Activated CD4-positive, alpha-beta T cell treated with anti-CD3 and anti-CD28 coated beads for 48 hours (primary cell): ENCODE data around the gene BTBD9.

ENCODE experiments used
- DNase-seq: peaks from one replicate; pipeline ENCODE4 v3.0.0-alpha.2; 2020

BTBD9 gene

DNA sequence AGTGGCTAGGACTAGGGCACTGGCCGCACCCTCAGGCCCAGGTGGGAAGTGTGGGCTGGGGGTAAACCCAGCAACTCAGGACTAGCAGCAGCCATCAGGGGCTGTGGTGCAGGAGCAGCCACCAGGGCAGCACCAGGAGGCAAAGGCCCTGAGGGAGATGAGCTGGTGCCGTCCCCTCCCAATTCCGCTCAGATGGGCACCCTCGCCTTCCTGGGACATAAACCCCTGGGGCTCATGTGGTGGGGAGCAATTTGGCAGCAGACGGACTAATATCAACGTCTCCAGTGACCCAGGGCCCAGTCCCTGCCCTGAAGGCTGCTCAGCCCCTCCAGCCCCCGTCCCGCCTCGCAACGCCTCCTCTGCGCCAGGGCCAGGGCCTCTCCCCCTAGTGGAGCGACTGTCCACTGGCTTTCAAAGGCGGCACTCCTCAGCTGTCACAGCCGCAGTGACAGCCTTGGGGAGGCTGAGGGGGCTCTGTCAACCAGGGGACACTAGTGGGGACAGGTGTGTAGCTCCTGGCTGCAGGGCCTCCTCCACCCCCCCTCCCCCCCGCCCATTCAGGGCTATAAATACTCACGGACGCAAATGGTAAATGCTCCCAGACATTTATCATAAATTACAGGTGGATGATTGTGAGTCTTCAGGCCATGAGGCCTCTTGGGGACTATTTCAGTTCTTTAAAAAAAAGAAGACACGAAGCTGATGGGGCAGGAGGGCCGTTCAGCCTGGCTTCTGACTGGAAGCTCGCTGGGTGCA lies 470.3 kb downstream of the BTBD9 start:
- DNase-seq: no peak

- DNase-seq: no peak
Measured at GRCh38 chr6:38168699-38169098, 471.0 kb downstream of the BTBD9 start.

DNA sequence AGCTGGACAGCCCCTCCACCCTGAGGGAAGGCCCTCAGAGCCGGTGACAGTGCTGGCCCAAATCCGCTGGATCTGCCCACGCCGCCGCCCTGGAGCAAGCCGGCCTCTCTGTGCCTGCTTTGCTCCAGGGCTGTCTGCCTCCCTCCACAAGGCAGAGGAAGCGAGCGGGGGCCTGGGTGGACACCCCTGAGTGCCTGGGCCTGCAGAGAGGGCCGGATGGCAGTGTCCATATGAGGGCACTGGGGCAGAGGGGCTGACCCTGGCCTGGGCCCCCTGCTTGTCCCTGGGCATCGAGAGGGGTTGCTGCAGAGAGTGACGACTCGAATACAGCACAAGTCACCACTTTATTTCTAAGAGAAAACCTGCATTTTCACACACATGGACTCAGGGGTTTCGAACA lies 471.6 kb downstream of the BTBD9 start:
- DNase-seq: no peak

GRCh38 chr6:38167598-38167997 lies 472.1 kb downstream of the BTBD9 start:
- DNase-seq: no peak

DNA sequence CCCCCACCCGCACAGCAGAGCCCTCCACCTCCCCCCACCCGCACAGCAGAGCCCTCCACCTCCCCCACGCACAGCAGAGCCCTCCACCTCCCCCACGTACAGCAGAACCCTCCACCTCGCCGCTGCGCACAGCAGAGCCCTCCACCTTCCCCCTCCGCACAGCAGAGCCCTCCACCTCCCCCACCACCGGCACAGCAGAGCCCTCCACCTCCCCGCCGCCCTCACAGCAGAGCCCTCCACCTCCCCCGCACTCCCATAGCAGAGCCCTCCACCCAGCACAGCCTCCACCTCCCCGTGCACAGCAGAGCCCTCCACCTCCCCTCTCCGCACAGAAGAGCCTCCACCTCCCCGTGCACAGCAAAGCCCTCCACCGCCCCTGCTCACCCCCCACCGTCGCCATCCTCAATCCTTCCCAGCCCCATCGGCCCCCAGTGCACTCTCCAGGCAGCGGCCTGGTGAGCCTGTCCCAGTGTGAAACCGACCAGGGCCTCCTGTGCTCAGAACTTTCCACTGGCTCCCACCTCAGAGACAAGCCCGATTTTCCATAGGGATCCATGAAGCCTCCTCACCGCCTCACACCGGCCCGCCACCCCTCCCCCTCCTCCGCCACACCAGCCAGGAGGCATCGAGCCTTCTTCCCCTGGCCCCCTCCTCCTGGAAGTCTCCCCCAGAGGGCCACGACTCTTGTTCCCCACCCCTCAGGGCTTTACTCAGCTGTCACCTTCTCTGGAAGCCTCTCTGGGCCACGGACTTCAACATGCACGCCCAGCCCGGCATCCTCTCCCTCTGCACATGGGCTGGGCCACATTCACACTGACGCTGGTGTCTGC lies 473.1 kb downstream of the BTBD9 start:
- no peak for DNase-seq

- no peak for DNase-seq
Measured at GRCh38 chr6:38164671-38165108, 475.0 kb downstream of the BTBD9 start.

GRCh38 chr6:38164131-38164481 lies 475.6 kb downstream of the BTBD9 start:
- no peak for DNase-seq

DNA sequence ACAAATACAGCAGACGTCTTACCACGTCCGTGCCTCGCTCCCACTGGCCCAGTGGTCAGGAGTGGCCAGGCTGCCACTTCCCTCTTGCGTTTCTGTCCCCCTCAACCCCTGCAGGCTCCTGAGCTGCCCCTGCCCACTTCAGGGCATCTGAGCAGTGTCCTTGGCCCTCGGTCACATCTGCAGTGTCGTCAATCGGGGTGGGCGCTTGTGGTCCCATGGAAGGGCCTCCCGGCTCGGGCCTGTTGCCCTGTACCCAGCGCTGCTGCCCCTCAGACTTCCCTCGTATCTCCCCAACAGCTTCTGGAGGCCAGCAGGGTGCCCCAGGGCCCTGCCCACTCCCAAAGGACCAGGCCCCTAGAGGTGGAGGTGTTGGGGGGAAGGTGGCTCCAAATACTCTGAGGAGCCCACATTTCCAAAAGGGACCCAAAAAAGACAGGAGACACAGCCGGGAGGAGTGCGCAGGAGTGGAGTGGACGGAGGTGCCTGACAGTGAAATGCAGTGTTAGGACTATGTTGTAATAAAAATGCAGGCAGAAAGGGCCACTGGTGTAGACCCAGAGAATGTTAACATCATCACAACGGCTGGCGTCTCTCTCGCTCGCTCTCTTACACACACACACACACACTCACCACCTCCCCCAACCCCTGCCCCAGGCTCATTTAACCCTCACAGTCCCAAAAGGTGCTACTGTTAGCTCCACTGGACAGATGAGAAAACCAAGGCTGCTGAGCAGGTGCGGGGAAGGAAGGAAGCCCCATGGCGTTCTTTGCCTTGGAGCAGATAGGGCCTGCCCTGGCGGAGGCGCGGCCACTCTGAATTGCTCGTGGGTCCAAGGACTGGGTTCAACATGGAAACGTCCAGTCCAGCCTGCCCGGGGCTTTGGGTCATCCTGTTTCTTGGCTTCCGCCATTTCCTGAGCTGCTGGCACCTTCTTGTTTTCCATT lies 476.3 kb downstream of the BTBD9 start:
- no peak for DNase-seq

DNA sequence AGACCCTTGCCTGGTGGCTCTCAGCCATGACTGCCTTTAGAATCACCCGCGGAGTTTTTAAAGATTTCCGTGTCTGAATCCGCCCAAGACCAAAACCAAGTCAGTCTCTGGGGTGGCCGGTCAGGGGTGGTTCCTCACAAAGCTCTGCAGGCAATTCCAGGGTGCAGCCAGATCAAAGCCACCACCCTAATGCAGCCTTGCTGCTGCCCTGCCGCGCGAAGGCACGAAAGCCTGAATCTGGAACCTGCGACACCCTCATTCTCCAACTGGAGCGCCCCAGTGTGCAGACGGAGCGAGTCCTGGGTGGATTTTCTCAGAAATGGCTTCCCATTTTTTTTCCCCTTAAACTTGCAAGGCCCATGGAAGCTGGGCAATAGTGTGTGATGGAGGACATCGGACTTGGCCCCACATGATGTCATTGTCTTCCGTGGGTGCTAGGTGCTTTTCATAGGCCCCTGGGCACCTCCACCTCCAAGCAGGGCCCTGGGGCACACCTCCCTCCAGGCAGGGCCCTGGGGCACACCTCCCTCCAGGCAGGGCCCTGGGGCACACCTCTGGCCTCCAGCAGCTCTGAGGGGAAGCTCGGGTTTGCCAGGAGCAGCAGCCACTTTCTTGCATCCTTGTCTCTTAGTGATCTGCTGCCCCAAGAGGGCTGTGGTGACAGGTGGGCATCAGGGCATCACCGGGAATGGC lies 477.1 kb downstream of the BTBD9 start:
- DNase-seq: no peak

DNA sequence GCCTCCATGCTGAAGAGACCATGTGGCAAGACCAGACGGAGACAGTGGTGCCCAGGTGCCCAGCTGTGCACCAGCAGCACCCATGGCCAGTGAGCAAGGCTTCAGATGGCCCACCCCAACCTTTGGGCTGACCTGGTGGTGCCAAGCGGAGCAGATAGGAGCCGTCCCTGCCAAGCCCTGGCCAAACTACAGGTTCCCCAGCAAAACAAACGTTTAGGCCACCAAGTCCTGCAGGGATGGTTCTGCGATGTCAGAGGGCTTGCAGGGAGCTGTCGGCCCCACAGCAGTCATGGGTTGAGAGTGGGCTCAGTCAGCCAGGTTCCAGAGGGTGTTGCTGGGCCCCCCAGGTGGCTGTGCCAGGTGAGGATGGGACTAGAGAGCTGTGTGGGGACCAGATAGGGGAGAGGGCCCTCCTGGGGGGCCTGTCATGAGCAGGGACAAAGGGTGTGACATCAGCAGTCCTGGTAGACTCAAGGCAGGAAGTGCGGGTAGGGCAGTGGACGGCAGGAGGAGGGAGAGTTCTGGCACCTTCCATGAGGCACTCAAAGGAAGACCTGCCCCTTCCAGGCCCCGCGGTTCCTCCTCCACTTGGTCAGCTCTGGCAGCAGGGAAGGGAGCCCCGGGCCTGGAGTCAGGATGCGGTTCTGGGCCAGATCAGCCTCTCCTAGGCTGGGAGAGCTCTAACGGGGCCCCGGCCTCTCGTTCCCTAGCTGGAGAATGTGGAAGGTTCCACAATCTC lies 477.8 kb downstream of the BTBD9 start:
- no peak for DNase-seq

DNA sequence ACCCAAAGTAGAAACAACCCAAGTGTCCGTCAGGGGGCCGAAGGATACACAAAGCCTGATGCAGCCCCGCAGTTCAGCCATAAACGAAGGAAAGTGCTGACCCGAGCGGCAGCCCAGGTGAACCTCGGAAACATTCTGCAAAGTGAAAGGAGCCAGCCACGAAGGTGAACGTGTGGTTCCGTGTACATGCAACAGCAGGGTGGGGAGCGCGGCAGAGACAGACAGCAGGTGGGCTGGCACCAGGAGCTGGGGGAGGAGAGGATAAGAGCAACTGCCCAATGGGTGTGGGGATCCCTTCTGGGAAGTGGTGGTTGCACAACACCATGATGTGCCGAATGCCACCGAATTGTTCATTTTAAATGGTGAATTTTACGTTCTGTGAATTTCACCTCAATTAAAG lies 478.4 kb downstream of the BTBD9 start:
- no peak for DNase-seq

- no peak for DNase-seq
Measured at GRCh38 chr6:38160831-38161230, 478.9 kb downstream of the BTBD9 start.

- no peak for DNase-seq
Measured at GRCh38 chr6:38159596-38159995, 480.1 kb downstream of the BTBD9 start.

- DNase-seq: no peak
Measured at GRCh38 chr6:38158762-38159350, 480.9 kb downstream of the BTBD9 start.

- no peak for DNase-seq
Measured at GRCh38 chr6:38157905-38158304, 481.8 kb downstream of the BTBD9 start.

DNA sequence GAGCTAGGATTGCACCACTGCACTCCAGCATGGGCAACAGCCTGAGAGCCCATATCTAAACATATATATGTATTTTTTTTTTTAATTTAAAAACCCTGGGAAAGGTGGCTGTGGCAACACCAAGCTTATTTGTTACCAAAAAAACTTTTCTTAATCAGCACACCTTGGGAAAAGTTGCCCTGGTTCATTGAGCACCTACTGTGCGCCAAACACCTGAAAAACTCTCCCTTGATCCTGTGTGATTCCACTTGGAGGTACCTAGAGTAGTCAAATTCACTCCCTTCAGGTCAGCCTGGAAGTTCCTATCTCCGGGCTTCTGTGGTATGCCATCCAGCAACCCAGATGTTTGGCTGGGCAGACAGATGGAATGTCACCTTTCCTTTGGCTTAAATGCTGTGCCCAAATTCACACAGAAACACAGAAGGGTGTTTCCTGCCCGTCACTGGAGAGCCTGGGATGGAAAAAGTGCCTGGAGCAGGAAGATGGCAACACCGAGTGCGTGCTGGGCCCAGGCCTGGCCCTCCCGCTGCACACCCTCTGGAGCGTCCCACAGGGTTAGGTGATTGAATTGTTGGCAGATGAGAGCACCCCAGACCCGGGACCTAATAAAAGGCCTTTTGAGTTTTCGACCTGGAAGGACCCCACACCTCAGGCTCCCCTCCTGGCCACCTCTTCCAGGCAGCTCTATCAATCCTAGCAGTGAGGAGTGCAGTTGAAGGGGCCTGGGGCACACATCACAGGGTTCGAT lies 482.7 kb downstream of the BTBD9 start:
- DNase-seq: no peak

- DNase-seq: no peak
Measured at GRCh38 chr6:38155621-38156204, 484.0 kb downstream of the BTBD9 start.

DNA sequence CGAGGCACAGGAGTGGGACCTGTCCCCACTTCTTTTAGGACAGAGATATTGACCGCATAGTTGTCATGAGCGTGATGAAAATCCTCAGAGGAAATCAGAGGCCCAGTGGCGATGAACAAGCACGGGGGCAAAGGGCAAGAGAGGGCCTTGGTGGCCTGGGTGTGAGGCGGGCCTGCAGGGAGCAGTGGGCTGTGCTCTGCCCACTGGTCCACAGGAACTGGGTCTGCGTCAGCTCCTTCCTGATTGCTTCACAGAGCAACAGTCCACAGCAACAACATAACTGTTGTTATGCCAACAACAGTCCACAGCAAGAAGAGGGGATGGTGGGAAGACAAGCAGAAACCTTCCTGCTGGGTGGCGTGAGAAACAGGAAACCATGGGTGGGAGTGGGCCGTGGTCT lies 484.6 kb downstream of the BTBD9 start:
- DNase-seq: no peak

DNA sequence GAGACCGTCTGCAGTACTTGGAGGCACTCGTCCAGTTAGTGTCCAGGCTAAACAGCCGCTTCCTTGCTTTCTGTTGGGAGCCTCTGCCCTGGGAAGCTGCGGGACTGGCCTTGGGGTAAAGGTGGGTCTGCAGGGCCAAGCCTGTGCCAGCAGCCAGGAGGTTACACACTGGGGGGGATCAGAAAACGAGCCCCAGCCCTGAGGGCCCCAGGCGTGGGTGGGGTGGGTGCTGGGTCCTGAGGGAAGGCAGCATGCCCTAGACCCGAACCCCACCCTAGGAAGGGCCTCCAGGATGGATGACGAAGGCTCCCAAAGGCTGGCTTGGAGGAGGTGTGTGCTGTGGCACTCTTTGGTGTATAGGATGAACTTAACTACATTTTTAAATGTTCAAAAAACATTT lies 485.0 kb downstream of the BTBD9 start:
- DNase-seq: no peak

GRCh38 chr6:38153798-38154345 lies 485.9 kb downstream of the BTBD9 start:
- no peak for DNase-seq
